GM18502 (cell line): ENCODE measurements around the gene PALD1.
"Not testable (repeated sequence)": the region's sequence is repeated elsewhere in the genome, so short reads cannot be mapped to it uniquely, and the experiment has no call there.

Experiments used
- ATAC-seq: cut with Tn5 transposase; IDR thresholded peaks from one replicate; pipeline ENCODE4 v1.9.1; 2021; ENCODE audit warnings: mild to moderate bottlenecking; ENCODE audit not compliant: unreplicated experiment, poor library complexity

PALD1 gene

GRCh38 chr10:70596860-70597809 lies 118.6 kb downstream of the PALD1 start:
- no peak for ATAC-seq

GRCh38 chr10:70597856-70598815 lies 119.6 kb downstream of the PALD1 start:
- no peak for ATAC-seq

- no peak for ATAC-seq
Observed at GRCh38 chr10:70598857-70599295, 120.3 kb downstream of the PALD1 start.

- no peak for ATAC-seq
Observed at GRCh38 chr10:70599319-70599718, 120.8 kb downstream of the PALD1 start.

GRCh38 chr10:70599791-70600190 lies 121.2 kb downstream of the PALD1 start:
- ATAC-seq, result no peak

GRCh38 chr10:70600512-70601395 lies 122.2 kb downstream of the PALD1 start:
- no peak for ATAC-seq

GRCh38 chr10:70601746-70602145 lies 123.2 kb downstream of the PALD1 start:
- no peak for ATAC-seq

- ATAC-seq, result no peak
Observed at GRCh38 chr10:70602665-70603448, 124.3 kb downstream of the PALD1 start, which contains the start of gene PRF1. Gene PRF1, minus strand, starts transcription at chr10:70602741. Its CDS starts 1,839 bp downstream, at chr10:70600902.

GRCh38 chr10:70603449-70603801 lies 124.9 kb downstream of the PALD1 start:
- no peak for ATAC-seq

GRCh38 chr10:70604106-70604505 lies 125.5 kb downstream of the PALD1 start:
- no peak for ATAC-seq

GRCh38 chr10:70605161-70605560 lies 126.6 kb downstream of the PALD1 start:
- no peak for ATAC-seq

GRCh38 chr10:70607936-70608335 lies 129.4 kb downstream of the PALD1 start:
- ATAC-seq, result no peak

GRCh38 chr10:70613941-70614340 lies 135.4 kb downstream of the PALD1 start:
- ATAC-seq, result no peak

- not testable (repeated sequence) for ATAC-seq
Observed at GRCh38 chr10:70614364-70614763, 135.8 kb downstream of the PALD1 start.

- ATAC-seq, result no peak
Observed at GRCh38 chr10:70615211-70615610, 136.6 kb downstream of the PALD1 start.

- no peak for ATAC-seq
Observed at GRCh38 chr10:70615784-70616522, 137.4 kb downstream of the PALD1 start.

- ATAC-seq, result no peak
Observed at GRCh38 chr10:70616761-70617160, 138.2 kb downstream of the PALD1 start.
